Peyer's patch (tissue), 4 donors: ENCODE measurements around the gene OR52B4. TPM values are rescaled to one million over a fixed set of nuclear protein-coding genes. Genes with fewer than 3 reads are reported as not detected.
"Not testable (repeated sequence)": the region's sequence is repeated elsewhere in the genome, so short reads cannot be mapped to it uniquely, and the experiment has no call there.

Experiments
- DNase-seq, 3 donors: peaks; one replicate each; pipeline ENCODE4 v3.0.0-alpha.2; 2017 to 2019
- H3K27ac ChIP-seq, 4 donors: fragments of 200-600 bp; sonication (generic); one replicate each; pipeline ENCODE4 v1.5.1; 2016 to 2019
- H3K27me3 ChIP-seq, 2 donors: fragments of 200-600 bp; sonication (generic); one replicate each; pipeline ENCODE4 v1.5.1; 2019
- H3K36me3 ChIP-seq, 3 donors: fragments of 200-600 bp; sonication (generic); one replicate each; pipeline ENCODE4 v1.5.1; 2016 to 2019
- H3K4me1 ChIP-seq, 4 donors: fragments of 200-600 bp; sonication (generic); one replicate each; pipeline ENCODE4 v1.5.1; 2016 to 2019
- H3K4me3 ChIP-seq, 4 donors: fragments of 200-600 bp; sonication (generic); 1 replicate in 3 of 4; 2 replicates in 1 of 4; pipeline ENCODE4 v1.5.1; 2016 to 2019; ENCODE audit warnings: mild to moderate bottlenecking in 1 of 4
- H3K9me3 ChIP-seq, 4 donors: fragments of 200-600 bp; sonication (generic); one replicate each; pipeline ENCODE4 v1.5.1; 2016 to 2019; ENCODE audit warnings: mild to moderate bottlenecking in 1 of 4
- CTCF ChIP-seq, 6 experiments: fragments of 450-650 bp in 4 of 6; fragments of 200-600 bp in 2 of 6; sonication (generic) in 1 of 6; IDR thresholded peaks; one replicate each; pipeline ENCODE4 v1.5.1; 2017 to 2019; ENCODE audit warnings: antibody characterized with exemption in 6 of 6, mild to moderate bottlenecking in 3 of 6, moderate library complexity in 1 of 6
- POLR2A ChIP-seq, 2 donors: fragments of 450-650 bp; IDR thresholded peaks; one replicate each; pipeline ENCODE4 v1.5.1; 2017; ENCODE audit warnings: antibody characterized with exemption in 2 of 2, mild to moderate bottlenecking in 2 of 2, moderate library complexity in 2 of 2
- total RNA-seq, 4 donors: library from RNA; depleted of rRNA; stranded (reverse); fragments of >200 nt; gene quantifications; one replicate each; pipeline ENCODE4 v1.1.0, GENCODE V29; 2016

OR52B4 gene
- total RNA-seq, 4 donors from 2014 or later: not detected

GRCh38 chr11:4388221-4388620, 20.0 kb upstream of the OR52B4 start:
- Histone ChIP-seq H3K9me3 (no peaks in the 10 kb centered on the region), H3K27ac (no peak overlapping the region), H3K36me3 (peaks cover 0 to 70% (median 0%) of the 10 kb centered on the region in 3 donors), H3K4me3 (no peak overlapping the region), H3K4me1 (peaks cover 0 to 7% (median 2%) of the 10 kb centered on the region in 4 donors), H3K27me3 (no peaks in the 10 kb centered on the region)
- no peak for TF ChIP-seq POLR2A (IDR thresholded peaks at IDR 0.05)
- TF ChIP-seq CTCF (IDR thresholded peaks at IDR 0.05): no peak
- DNase-seq: no peak

GRCh38 chr11:4385978-4386740, 18.0 kb upstream of the OR52B4 start:
- DNase-seq: no peak
- H3K27ac ChIP-seq: no peak overlapping the region
- H3K27me3 ChIP-seq: no peaks in the 10 kb centered on the region
- no peak overlapping the region for H3K4me3 ChIP-seq
- peaks cover 0 to 70% (median 0%) of the 10 kb centered on the region in 3 donors for H3K36me3 ChIP-seq
- no peaks in the 10 kb centered on the region for H3K4me1 ChIP-seq
- no peaks in the 10 kb centered on the region for H3K9me3 ChIP-seq
- no peak for TF ChIP-seq CTCF (IDR thresholded peaks at IDR 0.05)
- TF ChIP-seq POLR2A (IDR thresholded peaks at IDR 0.05): no peak

GRCh38 chr11:4381901-4382300, 13.7 kb upstream of the OR52B4 start:
- H3K27me3 ChIP-seq: no peaks in the 10 kb centered on the region
- DNase-seq: no peak

GRCh38 chr11:4375431-4376140, 7.4 kb upstream of the OR52B4 start:
- Histone ChIP-seq H3K4me1 (no peaks in the 10 kb centered on the region), H3K27me3 (no peaks in the 10 kb centered on the region), H3K4me3 (no peak overlapping the region), H3K27ac (no peak overlapping the region), H3K9me3 (no peaks in the 10 kb centered on the region), H3K36me3 (no peaks in the 10 kb centered on the region)
- no peak for DNase-seq
- TF ChIP-seq CTCF (IDR thresholded peaks at IDR 0.05) (no peak), POLR2A (IDR thresholded peaks at IDR 0.05) (no peak)

More at GRCh38 chr11:4381901-4382300, 13.7 kb upstream of the OR52B4 start:
- H3K9me3 ChIP-seq: no peaks in the 10 kb centered on the region
- H3K4me1 ChIP-seq: no peaks in the 10 kb centered on the region
- H3K4me3 ChIP-seq: no peak overlapping the region
- no peak for TF ChIP-seq CTCF (IDR thresholded peaks at IDR 0.05)
- TF ChIP-seq POLR2A (IDR thresholded peaks at IDR 0.05): no peak
- H3K36me3 ChIP-seq: peaks cover 0 to 34% (median 0%) of the 10 kb centered on the region in 3 donors
- no peak overlapping the region for H3K27ac ChIP-seq

GRCh38 chr11:4370166-4370565, 2.0 kb upstream of the OR52B4 start:
- Histone ChIP-seq H3K4me3 (no peak overlapping the region), H3K27ac (no peak overlapping the region), H3K27me3 (no peaks in the 10 kb centered on the region), H3K4me1 (no peaks in the 10 kb centered on the region), H3K36me3 (no peaks in the 10 kb centered on the region), H3K9me3 (no peaks in the 10 kb centered on the region)
- TF ChIP-seq POLR2A (IDR thresholded peaks at IDR 0.05) (no peak), CTCF (IDR thresholded peaks at IDR 0.05) (no peak)
- no peak for DNase-seq

GRCh38 chr11:4348142-4348541, 20.0 kb downstream of the OR52B4 start:
- not testable (repeated sequence) for H3K4me1 ChIP-seq, H3K4me3 ChIP-seq, H3K36me3 ChIP-seq, H3K27ac ChIP-seq, DNase-seq, H3K9me3 ChIP-seq, H3K27me3 ChIP-seq

- not testable (repeated sequence) for H3K9me3 ChIP-seq, DNase-seq, H3K27me3 ChIP-seq, H3K4me1 ChIP-seq, H3K36me3 ChIP-seq, H3K27ac ChIP-seq, H3K4me3 ChIP-seq
Observed at GRCh38 chr11:4345366-4345765, 22.8 kb downstream of the OR52B4 start.

GRCh38 chr11:4334356-4334755, 33.8 kb downstream of the OR52B4 start:
- H3K4me3 ChIP-seq, H3K27me3 ChIP-seq, H3K9me3 ChIP-seq, H3K36me3 ChIP-seq, DNase-seq, H3K4me1 ChIP-seq, H3K27ac ChIP-seq: not testable (repeated sequence)
